Endodermal cell (in vitro differentiated cells): Measurements from ENCODE around the gene GALM. TPM values are rescaled to one million over a fixed set of nuclear protein-coding genes. Genes with fewer than 3 reads are reported as not detected.

ENCODE experiments used
- DNase-seq: peaks from one replicate; pipeline ENCODE4 v3.0.0-alpha.2; 2017
- H3K27ac ChIP-seq: 2 replicates; pipeline ENCODE4 v1.5.1; 2013; ENCODE audit warnings: mild to moderate bottlenecking, low read depth, low read length, moderate library complexity
- H3K27me3 ChIP-seq: 2 replicates; pipeline ENCODE4 v1.6.1; 2013; ENCODE audit warnings: mild to moderate bottlenecking, low read length, moderate library complexity; ENCODE audit not compliant: insufficient read depth, control insufficient read depth, poor library complexity, severe bottlenecking
- H3K36me3 ChIP-seq: 2 replicates; pipeline ENCODE4 v1.7.0; 2013; ENCODE audit warnings: mild to moderate bottlenecking, low read length, moderate library complexity; ENCODE audit not compliant: control insufficient read depth, insufficient read depth
- H3K4me1 ChIP-seq: one replicate; pipeline ENCODE4 v1.7.0; 2013; ENCODE audit warnings: low read length; ENCODE audit not compliant: control insufficient read depth, insufficient read depth
- H3K4me3 ChIP-seq: 2 replicates; pipeline ENCODE4 v1.5.1; 2013; ENCODE audit warnings: mild to moderate bottlenecking, low read length, moderate library complexity
- H3K9ac ChIP-seq: 2 replicates; pipeline ENCODE4 v1.6.1; 2013; ENCODE audit warnings: mild to moderate bottlenecking, low read length, moderate library complexity; ENCODE audit not compliant: poor library complexity, severe bottlenecking; ENCODE audit errors: extremely low read depth
- H3K9me3 ChIP-seq: 2 replicates; pipeline ENCODE4 v1.6.1; 2013; ENCODE audit warnings: mild to moderate bottlenecking, low read length, moderate library complexity; ENCODE audit not compliant: control insufficient read depth
- H3K27ac Mint-ChIP-seq: 2 replicates; pipeline ENCODE4 v1.8.0; 2020; ENCODE audit warnings: mixed read lengths
- H3K27me3 Mint-ChIP-seq: 2 replicates; pipeline ENCODE4 v1.8.0; 2021; ENCODE audit warnings: mild to moderate bottlenecking, mixed read lengths; ENCODE audit not compliant: insufficient read depth
- H3K36me3 Mint-ChIP-seq: 2 replicates; pipeline ENCODE4 v1.8.0; 2020; ENCODE audit warnings: low read depth, mixed read lengths
- H3K4me1 Mint-ChIP-seq: 2 replicates; pipeline ENCODE4 v1.8.0; 2020; ENCODE audit warnings: mixed read lengths
- H3K4me3 Mint-ChIP-seq: 2 replicates; pipeline ENCODE4 v1.8.0; 2020; ENCODE audit warnings: mild to moderate bottlenecking, moderate library complexity, mixed read lengths
- H3K9me3 Mint-ChIP-seq: 2 replicates; pipeline ENCODE4 v1.8.0; 2020; ENCODE audit warnings: mild to moderate bottlenecking, mixed read lengths
- CTCF ChIP-seq: fragments of 200-600 bp; sonication (generic); conservative IDR thresholded peaks from 2 replicates; pipeline ENCODE4 v1.5.0; 2021; ENCODE audit warnings: antibody characterized with exemption, mild to moderate bottlenecking
- WGBS, 2 experiments: methylation state at CpG; one replicate each; pipeline versions ENCODE4 v1.1.5 to v1.1.7; 2013; ENCODE audit warnings: missing lambda C conversion rate in 2 of 2, mixed read lengths in 1 of 2; ENCODE audit not compliant: insufficient coverage in 1 of 2, insufficient read length in 1 of 2; 5-methylcytosine and 5-hydroxymethylcytosine counted together
- total RNA-seq, 2 donors: library from RNA; stranded (reverse); fragmentation: NEBNext Ultra II Directional in 1 of 2; extraction: Animal tissue kit (Norgen Biotek cat#: 25700) in 1 of 2; gene quantifications; 2 replicates in 1 of 2; 3 replicates in 1 of 2; pipeline ENCODE4 v1.2.1, GENCODE V29; 2021

The GALM gene
- total RNA-seq, 2 donors from 2014 or later, result 14.2 to 16.2 TPM

- Histone ChIP-seq H3K9ac (no peak overlapping the region), H3K27me3 (no peaks in the 10 kb centered on the region), H3K4me3 (no peak overlapping the region), H3K27ac (no peak overlapping the region), H3K36me3 (peaks cover 8% of the 10 kb centered on the region), H3K4me1 (no peaks in the 10 kb centered on the region), H3K9me3 (no peaks in the 10 kb centered on the region)
- H3K27me3 Mint-ChIP-seq, result no peaks in the 10 kb centered on the region
- no peak for TF ChIP-seq CTCF
- H3K9me3 Mint-ChIP-seq, result no peaks in the 10 kb centered on the region
- H3K27ac Mint-ChIP-seq, result no peak overlapping the region
- DNase-seq, result no peak
- no peak overlapping the region for H3K4me3 Mint-ChIP-seq
- 95 to 100% methylated on average over 2 to 4 of the region's 4 CpGs for WGBS, 2 experiments
- peaks cover 10% of the 10 kb centered on the region for H3K36me3 Mint-ChIP-seq
- no peaks in the 10 kb centered on the region for H3K4me1 Mint-ChIP-seq
These were observed 54.8 kb downstream of the GALM start for GRCh38 chr2:38720613-38721241.

GRCh38 chr2:38722271-38723061 lies 56.6 kb downstream of the GALM start:
- Histone ChIP-seq H3K27me3 (no peaks in the 10 kb centered on the region), H3K4me3 (no peak overlapping the region), H3K4me1 (no peaks in the 10 kb centered on the region), H3K36me3 (peaks cover 8% of the 10 kb centered on the region), H3K27ac (no peak overlapping the region), H3K9me3 (no peaks in the 10 kb centered on the region), H3K9ac (no peak overlapping the region)
- peak; percentile 14 for TF ChIP-seq CTCF
- no peak overlapping the region for H3K4me3 Mint-ChIP-seq
- H3K9me3 Mint-ChIP-seq, result no peaks in the 10 kb centered on the region
- H3K27me3 Mint-ChIP-seq, result no peaks in the 10 kb centered on the region
- no peaks in the 10 kb centered on the region for H3K4me1 Mint-ChIP-seq
- 92 to 95% methylated on average over 8 to 9 of the region's 9 CpGs for WGBS, 2 experiments
- H3K27ac Mint-ChIP-seq, result no peak overlapping the region
- DNase-seq, result no peak
- peaks cover 5% of the 10 kb centered on the region for H3K36me3 Mint-ChIP-seq

GRCh38 chr2:38723173-38723572 lies 57.3 kb downstream of the GALM start:
- Mint-ChIP-seq H3K4me3 (no peak overlapping the region), H3K9me3 (no peaks in the 10 kb centered on the region), H3K36me3 (peaks cover 7% of the 10 kb centered on the region), H3K4me1 (no peaks in the 10 kb centered on the region), H3K27ac (no peak overlapping the region), H3K27me3 (no peaks in the 10 kb centered on the region)
- TF ChIP-seq CTCF, result no peak
- Histone ChIP-seq H3K27me3 (no peaks in the 10 kb centered on the region), H3K36me3 (peaks cover 8% of the 10 kb centered on the region), H3K4me1 (no peaks in the 10 kb centered on the region), H3K9ac (no peak overlapping the region), H3K9me3 (no peaks in the 10 kb centered on the region), H3K27ac (no peak overlapping the region), H3K4me3 (no peak overlapping the region)
- WGBS, 2 experiments, result 93 to 98% methylated on average over 7 of the region's 7 CpGs
- DNase-seq, result no peak
